ENCODE data around the gene PVALB.

Gene PVALB

DNA sequence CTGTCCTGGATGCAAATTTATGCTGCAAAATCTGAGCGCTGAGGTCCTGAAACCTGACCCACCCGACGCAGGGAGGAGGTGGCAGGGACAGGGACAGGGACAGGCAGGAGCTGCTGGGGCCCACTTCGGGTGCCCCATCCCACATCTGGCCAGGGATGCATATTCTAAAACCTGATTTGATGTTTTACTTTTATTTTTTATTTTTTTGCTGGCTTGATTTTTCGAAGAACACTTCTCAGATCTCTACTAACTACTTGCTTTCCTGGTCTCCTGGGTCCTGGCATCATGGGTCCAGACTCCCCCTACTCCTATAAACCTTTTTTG is 652 bp upstream of the PVALB start (continued):
- TF ChIP-seq ZNF202 (tag by site-specific recombination; IDR thresholded peaks at IDR 0.05; ENCODE audit: borderline replicate concordance), result no peak
- TF ChIP-seq HOXA7 (CRISPR knock-in tag; IDR thresholded peaks at IDR 0.05; ENCODE audit: borderline replicate concordance), result no peak
- TF ChIP-seq ZNF514 (tag by site-specific recombination; IDR thresholded peaks at IDR 0.05), result no peak
- TF ChIP-seq, protein P1, sequence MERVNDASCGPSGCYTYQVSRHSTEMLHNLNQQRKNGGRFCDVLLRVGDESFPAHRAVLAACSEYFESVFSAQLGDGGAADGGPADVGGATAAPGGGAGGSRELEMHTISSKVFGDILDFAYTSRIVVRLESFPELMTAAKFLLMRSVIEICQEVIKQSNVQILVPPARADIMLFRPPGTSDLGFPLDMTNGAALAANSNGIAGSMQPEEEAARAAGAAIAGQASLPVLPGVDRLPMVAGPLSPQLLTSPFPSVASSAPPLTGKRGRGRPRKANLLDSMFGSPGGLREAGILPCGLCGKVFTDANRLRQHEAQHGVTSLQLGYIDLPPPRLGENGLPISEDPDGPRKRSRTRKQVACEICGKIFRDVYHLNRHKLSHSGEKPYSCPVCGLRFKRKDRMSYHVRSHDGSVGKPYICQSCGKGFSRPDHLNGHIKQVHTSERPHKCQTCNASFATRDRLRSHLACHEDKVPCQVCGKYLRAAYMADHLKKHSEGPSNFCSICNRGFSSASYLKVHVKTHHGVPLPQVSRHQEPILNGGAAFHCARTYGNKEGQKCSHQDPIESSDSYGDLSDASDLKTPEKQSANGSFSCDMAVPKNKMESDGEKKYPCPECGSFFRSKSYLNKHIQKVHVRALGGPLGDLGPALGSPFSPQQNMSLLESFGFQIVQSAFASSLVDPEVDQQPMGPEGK (tag by site-specific recombination; IDR thresholded peaks at IDR 0.05), result no peak
- TF ChIP-seq ZBTB17 (tag by site-specific recombination; IDR thresholded peaks at IDR 0.05), result 0 out of 2 replicates have a peak, but pooled peaks have one; percentile 9
- no peak for TF ChIP-seq SP7 (tag by site-specific recombination; IDR thresholded peaks at IDR 0.05)
- TF ChIP-seq ZSCAN16 (tag by site-specific recombination; IDR thresholded peaks at IDR 0.05), result no peak
- no peak for TF ChIP-seq ZNF776 (tag by site-specific recombination; IDR thresholded peaks at IDR 0.05; ENCODE audit: borderline replicate concordance)
- no peak for TF ChIP-seq TRIM28 (IDR thresholded peaks at IDR 0.05; ENCODE audit: borderline replicate concordance, low read length)
- TF ChIP-seq ZNF23 (tag by site-specific recombination; IDR thresholded peaks at IDR 0.05; ENCODE audit: borderline replicate concordance), result no peak

DNA sequence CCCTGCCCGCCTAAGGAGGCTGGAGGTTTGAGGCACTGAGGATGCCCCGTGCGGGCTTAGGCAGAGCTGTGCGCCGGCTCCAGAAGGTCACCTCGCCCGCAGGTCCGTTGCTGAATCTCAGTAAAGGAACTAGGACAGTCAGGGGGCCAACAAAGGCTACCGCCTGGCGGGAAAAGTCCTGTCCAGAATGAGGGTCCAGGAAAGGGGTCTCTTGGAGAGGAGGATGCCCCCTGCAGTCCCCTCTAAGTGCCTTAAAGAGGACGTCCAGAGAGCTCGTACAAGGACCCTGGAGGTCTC is 548 bp downstream of the PVALB start:
- CTCF ChIA-PET, result interaction anchor here (0.6 kb wide), 1 partner anchor 40 kb away, joined by 3 read pairs; no protein-coding TSS in a partner anchor

DNA sequence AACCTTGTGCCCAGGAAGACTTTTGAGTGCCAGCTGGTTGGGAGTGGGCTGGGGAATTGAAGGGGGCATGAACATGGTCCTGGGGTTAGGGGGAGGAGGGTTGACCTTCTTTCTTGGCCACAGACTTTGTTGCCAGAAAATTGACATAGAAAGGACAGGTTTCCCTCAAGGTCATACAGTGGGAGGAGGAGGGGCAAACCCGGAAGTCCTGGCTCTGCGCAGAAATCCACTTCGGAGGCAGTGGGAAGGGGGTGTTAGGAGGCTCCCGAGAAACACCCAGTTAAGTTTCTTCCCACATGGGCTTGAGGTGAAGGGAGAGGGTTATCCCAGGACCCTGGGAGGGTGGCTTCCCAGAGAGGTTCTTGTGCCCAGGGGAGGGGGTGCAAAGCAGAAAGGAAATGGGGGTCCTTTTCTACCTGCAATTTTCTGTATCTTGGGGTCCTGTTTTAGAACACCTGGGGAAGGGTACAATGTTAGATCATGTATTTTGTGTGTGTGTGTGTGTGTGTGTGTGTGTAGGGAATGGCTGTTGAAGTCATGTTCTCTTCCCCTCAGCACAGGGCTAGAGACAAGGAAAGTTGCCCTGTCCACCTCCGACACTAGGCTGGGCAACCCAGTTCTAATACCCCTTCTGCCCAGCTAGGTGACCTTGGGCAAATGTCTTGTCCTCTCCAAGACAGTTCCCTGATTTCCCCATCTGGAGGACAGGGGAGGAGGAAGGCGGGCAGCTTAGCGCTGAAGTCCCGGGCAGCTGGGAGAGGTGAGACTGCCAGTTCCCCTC is 1.1 kb downstream of the PVALB start:
- ChIA-PET CTCF (interaction anchor here (0.6 to 1.5 kb wide), 2 partner anchors 41 kb away, joined by 3 to 9 read pairs; no protein-coding TSS in a partner anchor), POLR2A (no interaction called here)
- Histone ChIP-seq H3K4me3 (ENCODE audit: low read depth, low read length) (no peak overlapping the region), H3K27ac (ENCODE audit: extremely low read depth, low read depth, low read length) (no peak overlapping the region), H3K9me3 (ENCODE audit: control insufficient read depth, insufficient read depth, low read depth, low read length) (no peaks in the 10 kb centered on the region), H3K36me3 (ENCODE audit: control insufficient read depth in 2 of 2, insufficient read depth in 1 of 2, low read length in 2 of 2) (no peaks in the 10 kb centered on the region), H3K4me1 (ENCODE audit: control insufficient read depth, insufficient read depth, low read length) (peaks cover 12% of the 10 kb centered on the region)
- TF ChIP-seq MZF1 (tag by site-specific recombination; IDR thresholded peaks at IDR 0.05; ENCODE audit: borderline replicate concordance), result no peak
- no peak for TF ChIP-seq ZNF37A (tag by site-specific recombination; IDR thresholded peaks at IDR 0.05)
- TF ChIP-seq, protein P2, sequence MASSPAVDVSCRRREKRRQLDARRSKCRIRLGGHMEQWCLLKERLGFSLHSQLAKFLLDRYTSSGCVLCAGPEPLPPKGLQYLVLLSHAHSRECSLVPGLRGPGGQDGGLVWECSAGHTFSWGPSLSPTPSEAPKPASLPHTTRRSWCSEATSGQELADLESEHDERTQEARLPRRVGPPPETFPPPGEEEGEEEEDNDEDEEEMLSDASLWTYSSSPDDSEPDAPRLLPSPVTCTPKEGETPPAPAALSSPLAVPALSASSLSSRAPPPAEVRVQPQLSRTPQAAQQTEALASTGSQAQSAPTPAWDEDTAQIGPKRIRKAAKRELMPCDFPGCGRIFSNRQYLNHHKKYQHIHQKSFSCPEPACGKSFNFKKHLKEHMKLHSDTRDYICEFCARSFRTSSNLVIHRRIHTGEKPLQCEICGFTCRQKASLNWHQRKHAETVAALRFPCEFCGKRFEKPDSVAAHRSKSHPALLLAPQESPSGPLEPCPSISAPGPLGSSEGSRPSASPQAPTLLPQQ (tag by site-specific recombination; IDR thresholded peaks at IDR 0.05), result no peak
- TF ChIP-seq ZNF341 (tag by site-specific recombination; IDR thresholded peaks at IDR 0.05; ENCODE audit: low read depth), result peak; percentile 70
- TF ChIP-seq, protein P3, sequence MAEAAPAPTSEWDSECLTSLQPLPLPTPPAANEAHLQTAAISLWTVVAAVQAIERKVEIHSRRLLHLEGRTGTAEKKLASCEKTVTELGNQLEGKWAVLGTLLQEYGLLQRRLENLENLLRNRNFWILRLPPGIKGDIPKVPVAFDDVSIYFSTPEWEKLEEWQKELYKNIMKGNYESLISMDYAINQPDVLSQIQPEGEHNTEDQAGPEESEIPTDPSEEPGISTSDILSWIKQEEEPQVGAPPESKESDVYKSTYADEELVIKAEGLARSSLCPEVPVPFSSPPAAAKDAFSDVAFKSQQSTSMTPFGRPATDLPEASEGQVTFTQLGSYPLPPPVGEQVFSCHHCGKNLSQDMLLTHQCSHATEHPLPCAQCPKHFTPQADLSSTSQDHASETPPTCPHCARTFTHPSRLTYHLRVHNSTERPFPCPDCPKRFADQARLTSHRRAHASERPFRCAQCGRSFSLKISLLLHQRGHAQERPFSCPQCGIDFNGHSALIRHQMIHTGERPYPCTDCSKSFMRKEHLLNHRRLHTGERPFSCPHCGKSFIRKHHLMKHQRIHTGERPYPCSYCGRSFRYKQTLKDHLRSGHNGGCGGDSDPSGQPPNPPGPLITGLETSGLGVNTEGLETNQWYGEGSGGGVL (tag by site-specific recombination; IDR thresholded peaks at IDR 0.05), result 0 out of 2 replicates have a peak, but pooled peaks have one; percentile 7
- TF ChIP-seq, protein P4, sequence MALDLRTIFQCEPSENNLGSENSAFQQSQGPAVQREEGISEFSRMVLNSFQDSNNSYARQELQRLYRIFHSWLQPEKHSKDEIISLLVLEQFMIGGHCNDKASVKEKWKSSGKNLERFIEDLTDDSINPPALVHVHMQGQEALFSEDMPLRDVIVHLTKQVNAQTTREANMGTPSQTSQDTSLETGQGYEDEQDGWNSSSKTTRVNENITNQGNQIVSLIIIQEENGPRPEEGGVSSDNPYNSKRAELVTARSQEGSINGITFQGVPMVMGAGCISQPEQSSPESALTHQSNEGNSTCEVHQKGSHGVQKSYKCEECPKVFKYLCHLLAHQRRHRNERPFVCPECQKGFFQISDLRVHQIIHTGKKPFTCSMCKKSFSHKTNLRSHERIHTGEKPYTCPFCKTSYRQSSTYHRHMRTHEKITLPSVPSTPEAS (tag by site-specific recombination; IDR thresholded peaks at IDR 0.05), result peak; percentile 66; the same call in 1 of the 2 replicates
- TF ChIP-seq ZNF530 (tag by site-specific recombination; IDR thresholded peaks at IDR 0.05; ENCODE audit: low read depth), result no peak
- TF ChIP-seq ZNF561 (tag by site-specific recombination; IDR thresholded peaks at IDR 0.05; ENCODE audit: borderline replicate concordance), result no peak
- TF ChIP-seq EGR2 (tag by site-specific recombination; IDR thresholded peaks at IDR 0.05; ENCODE audit: low read depth), result no peak
- TF ChIP-seq, protein P5, sequence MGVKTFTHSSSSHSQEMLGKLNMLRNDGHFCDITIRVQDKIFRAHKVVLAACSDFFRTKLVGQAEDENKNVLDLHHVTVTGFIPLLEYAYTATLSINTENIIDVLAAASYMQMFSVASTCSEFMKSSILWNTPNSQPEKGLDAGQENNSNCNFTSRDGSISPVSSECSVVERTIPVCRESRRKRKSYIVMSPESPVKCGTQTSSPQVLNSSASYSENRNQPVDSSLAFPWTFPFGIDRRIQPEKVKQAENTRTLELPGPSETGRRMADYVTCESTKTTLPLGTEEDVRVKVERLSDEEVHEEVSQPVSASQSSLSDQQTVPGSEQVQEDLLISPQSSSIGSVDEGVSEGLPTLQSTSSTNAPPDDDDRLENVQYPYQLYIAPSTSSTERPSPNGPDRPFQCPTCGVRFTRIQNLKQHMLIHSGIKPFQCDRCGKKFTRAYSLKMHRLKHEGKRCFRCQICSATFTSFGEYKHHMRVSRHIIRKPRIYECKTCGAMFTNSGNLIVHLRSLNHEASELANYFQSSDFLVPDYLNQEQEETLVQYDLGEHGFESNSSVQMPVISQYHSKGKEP (tag by site-specific recombination; IDR thresholded peaks at IDR 0.05), result no peak
- TF ChIP-seq HOXC10 (CRISPR knock-in tag; IDR thresholded peaks at IDR 0.05), result no peak
- TF ChIP-seq ZBTB20 (tag by site-specific recombination; IDR thresholded peaks at IDR 0.05), result no peak

More for the DNA sequence above, 548 bp downstream of the PVALB start:
- Histone ChIP-seq H3K27ac (ENCODE audit: extremely low read depth, low read depth, low read length) (no peak overlapping the region), H3K4me1 (ENCODE audit: control insufficient read depth, insufficient read depth, low read length) (peaks cover 12% of the 10 kb centered on the region), H3K9me3 (ENCODE audit: control insufficient read depth, insufficient read depth, low read depth, low read length) (no peaks in the 10 kb centered on the region), H3K36me3 (ENCODE audit: control insufficient read depth in 2 of 2, insufficient read depth in 1 of 2, low read length in 2 of 2) (no peaks in the 10 kb centered on the region), H3K4me3 (ENCODE audit: low read depth, low read length) (peak overlapping the region; percentile 28)
- POLR2A ChIA-PET, result no interaction called here
- TF ChIP-seq ZNF335 (tag by site-specific recombination; conservative IDR thresholded peaks at IDR 0.05) (0 out of 2 replicates have a peak, but pooled peaks have one; percentile 48), ZNF510 (tag by site-specific recombination; IDR thresholded peaks at IDR 0.05; ENCODE audit: insufficient replicate concordance) (no peak)

Data from HEK293 (cell line).